ENCODE measurements around the gene SPDYE5. TPM values are rescaled to one million over a fixed set of nuclear protein-coding genes. Genes with fewer than 3 reads are reported as not detected.

Gene SPDYE5
- total RNA-seq, 1 donor from 2014 or later: not detected

DNA sequence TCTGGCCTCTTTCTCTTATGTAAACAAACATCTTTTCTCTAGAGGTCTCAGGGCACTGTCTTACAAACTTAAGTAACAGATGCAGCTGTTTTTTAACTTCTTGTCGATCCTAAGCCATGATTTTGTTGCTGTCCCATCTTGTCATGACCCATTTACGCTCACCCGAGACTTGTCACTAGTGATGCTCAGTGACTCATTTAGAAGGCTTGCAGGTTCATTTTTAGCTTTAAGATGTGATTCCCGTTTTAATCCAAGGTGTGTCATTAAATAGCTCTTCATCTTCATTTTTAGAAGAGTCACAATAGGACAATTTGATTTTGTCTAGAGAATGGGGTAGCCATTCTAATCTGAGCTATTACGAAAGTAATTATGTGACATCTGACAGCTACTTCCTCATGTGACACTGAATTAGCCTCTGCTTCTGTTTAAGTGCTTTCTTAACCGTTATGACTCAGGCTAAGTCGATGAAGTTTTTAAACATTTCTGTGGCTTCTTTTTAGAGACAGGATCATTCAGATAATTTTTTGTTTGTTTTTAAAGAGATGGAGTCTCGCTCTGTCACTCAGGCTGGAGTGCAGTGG, 42.7 kb downstream of the SPDYE5 start:
- Histone ChIP-seq H3K27ac (ENCODE audit: low read depth, low read length) (no peak overlapping the region), H3K27me3 (ENCODE audit: control insufficient read depth in 3 of 3, insufficient read depth in 3 of 3, low read length in 3 of 3) (no peaks in the 10 kb centered on the region), H3K9ac (ENCODE audit: low read depth in 1 of 3, low read length in 3 of 3) (no peak overlapping the region), H3K4me3 (ENCODE audit: low read length in 3 of 3) (no peak overlapping the region), H3K9me3 (ENCODE audit: control insufficient read depth in 3 of 3, low read length in 3 of 3) (no peaks in the 10 kb centered on the region), H3K36me3 (ENCODE audit: control insufficient read depth in 3 of 3, insufficient read depth in 3 of 3, low read length in 3 of 3) (peaks cover 11 to 30% (median 14%) of the 10 kb centered on the region in 3 donors), H3K4me1 (ENCODE audit: control insufficient read depth in 3 of 3, insufficient read depth in 3 of 3, low read length in 3 of 3) (peaks cover 2 to 8% (median 5%) of the 10 kb centered on the region in 3 donors)

DNA sequence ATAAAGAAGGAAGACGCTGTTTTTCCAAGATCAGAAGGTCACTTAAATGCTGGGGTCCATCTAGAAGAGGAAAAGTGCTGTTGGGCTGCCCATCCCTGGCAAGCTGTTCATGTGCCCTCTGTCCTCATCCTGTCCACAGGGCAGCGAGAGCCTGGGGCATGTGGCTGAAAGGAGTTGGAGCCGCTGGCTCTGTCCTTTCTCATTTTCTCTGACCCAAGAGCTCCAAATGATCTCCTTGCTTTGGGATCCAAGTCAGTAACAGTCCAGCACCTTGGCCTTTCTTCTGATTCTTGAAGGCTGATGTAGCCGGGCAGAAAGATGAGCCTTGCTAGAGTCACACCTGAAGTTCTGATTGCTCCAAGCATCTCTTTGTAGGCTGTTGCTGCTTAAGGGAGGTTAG, 44.4 kb downstream of the SPDYE5 start:
- Histone ChIP-seq H3K27me3 (ENCODE audit: control insufficient read depth in 3 of 3, insufficient read depth in 3 of 3, low read length in 3 of 3) (no peaks in the 10 kb centered on the region), H3K9ac (ENCODE audit: low read depth in 1 of 3, low read length in 3 of 3) (no peak overlapping the region), H3K27ac (ENCODE audit: low read depth, low read length) (no peak overlapping the region), H3K4me3 (ENCODE audit: low read length in 3 of 3) (no peak overlapping the region), H3K36me3 (ENCODE audit: control insufficient read depth in 3 of 3, insufficient read depth in 3 of 3, low read length in 3 of 3) (peaks cover 11 to 33% (median 14%) of the 10 kb centered on the region in 3 donors), H3K9me3 (ENCODE audit: control insufficient read depth in 3 of 3, low read length in 3 of 3) (no peaks in the 10 kb centered on the region), H3K4me1 (ENCODE audit: control insufficient read depth in 3 of 3, insufficient read depth in 3 of 3, low read length in 3 of 3) (peaks cover under 1 to 4% (median 3%) of the 10 kb centered on the region in 3 donors)

DNA sequence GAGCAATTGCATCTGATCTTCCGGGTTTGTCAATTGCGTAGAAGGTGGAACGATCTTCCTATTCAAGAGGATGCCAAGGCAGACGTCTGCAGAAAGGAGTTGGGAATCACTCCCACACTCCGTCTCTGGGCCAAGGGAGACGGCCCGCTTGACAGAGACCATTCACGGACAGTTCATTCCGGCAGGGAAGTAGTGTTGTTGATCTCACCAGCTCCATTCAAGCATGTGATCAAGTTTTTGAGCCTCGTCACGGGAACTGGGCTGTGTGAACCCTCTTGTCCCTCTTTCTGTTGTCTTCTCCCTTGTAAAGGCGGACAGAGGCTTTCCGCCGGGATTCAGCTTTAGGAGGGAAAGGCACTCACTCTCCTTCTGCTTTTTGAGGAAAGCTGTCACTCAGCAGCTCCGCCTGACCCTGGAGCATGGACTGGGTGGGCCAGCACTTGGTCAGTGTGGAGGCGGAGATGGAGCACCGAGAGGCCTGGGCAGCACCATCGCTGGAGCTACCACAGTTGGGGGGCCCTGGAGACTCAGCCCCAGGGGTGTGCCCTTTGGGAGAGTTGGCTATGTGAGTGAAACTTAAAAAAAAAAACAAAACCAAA, 44.9 kb downstream of the SPDYE5 start:
- no peak overlapping the region for H3K9ac ChIP-seq (ENCODE audit: low read depth in 1 of 3, low read length in 3 of 3)
- H3K4me1 ChIP-seq (ENCODE audit: control insufficient read depth in 3 of 3, insufficient read depth in 3 of 3, low read length in 3 of 3): no peaks in the 10 kb centered on the region
- H3K27me3 ChIP-seq (ENCODE audit: control insufficient read depth in 3 of 3, insufficient read depth in 3 of 3, low read length in 3 of 3): no peaks in the 10 kb centered on the region
- peaks cover 11 to 38% (median 14%) of the 10 kb centered on the region in 3 donors for H3K36me3 ChIP-seq (ENCODE audit: control insufficient read depth in 3 of 3, insufficient read depth in 3 of 3, low read length in 3 of 3)
- H3K27ac ChIP-seq (ENCODE audit: low read depth, low read length): no peak overlapping the region
- no peaks in the 10 kb centered on the region for H3K9me3 ChIP-seq (ENCODE audit: control insufficient read depth in 3 of 3, low read length in 3 of 3)
- no peak overlapping the region for H3K4me3 ChIP-seq (ENCODE audit: low read length in 3 of 3)

DNA sequence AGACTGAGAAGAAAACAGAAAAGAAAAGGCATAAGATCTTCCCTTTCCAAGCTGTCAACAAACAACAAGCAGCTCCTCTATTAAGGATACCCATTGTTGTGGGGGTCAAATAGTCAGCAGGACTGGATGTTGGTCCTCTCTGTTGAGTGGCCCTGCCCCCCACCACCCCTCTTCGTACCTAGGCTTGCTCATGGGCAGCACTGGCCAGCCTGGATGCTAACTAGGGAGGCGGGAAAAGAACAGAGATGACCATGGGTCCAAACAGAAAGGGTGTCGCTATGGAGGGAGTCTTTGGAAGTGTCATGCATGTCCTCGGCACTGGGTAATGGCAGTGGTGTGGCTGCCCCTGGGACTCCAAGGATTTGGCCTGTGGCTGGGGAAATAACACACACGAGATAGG, 45.6 kb downstream of the SPDYE5 start:
- Histone ChIP-seq H3K27ac (ENCODE audit: low read depth, low read length) (no peak overlapping the region), H3K4me3 (ENCODE audit: low read length in 3 of 3) (no peak overlapping the region), H3K9me3 (ENCODE audit: control insufficient read depth in 3 of 3, low read length in 3 of 3) (no peaks in the 10 kb centered on the region), H3K27me3 (ENCODE audit: control insufficient read depth in 3 of 3, insufficient read depth in 3 of 3, low read length in 3 of 3) (no peaks in the 10 kb centered on the region), H3K9ac (ENCODE audit: low read depth in 1 of 3, low read length in 3 of 3) (no peak overlapping the region), H3K36me3 (ENCODE audit: control insufficient read depth in 3 of 3, insufficient read depth in 3 of 3, low read length in 3 of 3) (peaks cover 13 to 39% (median 14%) of the 10 kb centered on the region in 3 donors), H3K4me1 (ENCODE audit: control insufficient read depth in 3 of 3, insufficient read depth in 3 of 3, low read length in 3 of 3) (no peaks in the 10 kb centered on the region)

DNA sequence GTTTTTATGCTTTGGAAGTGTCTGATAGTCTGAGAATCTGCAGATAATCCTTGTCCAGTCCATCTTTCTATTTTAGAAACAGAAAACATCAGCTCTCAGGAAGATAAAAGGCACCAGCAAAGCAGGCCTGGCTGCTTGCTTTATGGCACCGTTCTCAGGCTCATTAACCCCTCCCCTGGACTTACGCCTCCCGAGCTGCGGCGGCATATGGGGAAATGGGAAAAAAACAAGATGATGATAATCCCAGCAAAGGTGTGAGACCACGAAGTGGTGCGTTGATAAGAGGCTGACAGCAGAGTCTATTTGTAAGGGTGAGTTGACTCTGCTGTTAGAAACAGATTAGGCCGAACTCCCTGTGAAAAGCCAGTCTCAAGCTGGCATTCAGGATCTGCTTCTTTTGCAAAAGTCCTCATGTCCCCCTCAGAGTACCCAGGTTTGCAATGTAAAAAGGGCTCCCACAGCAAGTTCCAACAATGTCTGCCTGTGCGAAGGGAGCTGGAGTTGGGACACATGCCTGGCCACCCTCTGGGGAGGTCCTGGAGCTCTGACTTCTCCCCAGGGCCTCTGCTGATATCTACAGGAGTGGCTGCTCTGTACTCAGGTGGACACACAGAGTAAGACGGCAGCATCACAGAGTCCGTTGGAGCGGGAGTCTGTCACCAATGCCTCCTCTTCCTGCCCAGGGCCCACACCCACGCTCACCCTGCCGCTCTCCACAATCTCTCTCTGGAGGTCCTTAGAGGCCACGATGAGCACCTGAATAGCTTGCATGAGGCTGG, 54.3 kb downstream of the SPDYE5 start:
- H3K27me3 ChIP-seq (ENCODE audit: control insufficient read depth in 3 of 3, insufficient read depth in 3 of 3, low read length in 3 of 3): no peaks in the 10 kb centered on the region
- H3K4me3 ChIP-seq (ENCODE audit: low read length in 3 of 3): no peak overlapping the region
- H3K36me3 ChIP-seq (ENCODE audit: control insufficient read depth in 3 of 3, insufficient read depth in 3 of 3, low read length in 3 of 3): peaks cover 19 to 42% (median 27%) of the 10 kb centered on the region in 3 donors
- H3K9ac ChIP-seq (ENCODE audit: low read depth in 1 of 3, low read length in 3 of 3): no peak overlapping the region
- H3K9me3 ChIP-seq (ENCODE audit: control insufficient read depth in 3 of 3, low read length in 3 of 3): no peaks in the 10 kb centered on the region
- H3K4me1 ChIP-seq (ENCODE audit: control insufficient read depth in 3 of 3, insufficient read depth in 3 of 3, low read length in 3 of 3): no peaks in the 10 kb centered on the region
- H3K27ac ChIP-seq (ENCODE audit: low read depth, low read length): no peak overlapping the region

Small RNA genes lying within 50 kb of the gene (small RNA-seq; reads per million reads assigned to genes)
- gene AC211429.1 (not detected), gene RF00019 (not detected)

Other genes with a start within 250 kb of the SPDYE5 start
- gene TRIM73, start 96.7 kb upstream of the SPDYE5 start, total RNA-seq: 2.6 TPM
- 9.4 TPM for gene POM121C, start 6.0 kb upstream of the SPDYE5 start, total RNA-seq
- 12.5 TPM for gene HIP1, start 246.6 kb downstream of the SPDYE5 start, total RNA-seq